Cardiac muscle cell (in vitro differentiated cells and primary cell): ENCODE measurements around the gene MXD1. TPM values are rescaled to one million over a fixed set of nuclear protein-coding genes. Genes with fewer than 3 reads are reported as not detected.
"Not testable (repeated sequence)": the region's sequence is repeated elsewhere in the genome, so short reads cannot be mapped to it uniquely, and the experiment has no call there.

ENCODE experiments used
- DNase-seq, 2 donors: peaks; one replicate each; pipeline versions ENCODE4 v3.0.0 to v3.0.0-alpha.2; 2010 to 2017; ENCODE audit warnings: low read depth in 1 of 2, low spot score in 1 of 2
- H3K27ac ChIP-seq: fragments of 200-600 bp; sonication (generic); 2 replicates; pipeline ENCODE4 v1.5.1; 2016
- H3K27me3 ChIP-seq: fragments of 200-600 bp; sonication (generic); 2 replicates; pipeline ENCODE4 v1.6.0; 2016; ENCODE audit warnings: control low read depth
- H3K36me3 ChIP-seq: fragments of 200-600 bp; sonication (generic); 2 replicates; pipeline ENCODE4 v1.5.1; 2016; ENCODE audit warnings: control low read depth
- H3K4me1 ChIP-seq: fragments of 200-600 bp; sonication (generic); 2 replicates; pipeline ENCODE4 v1.8.1; 2017; ENCODE audit warnings: low read depth, mild to moderate bottlenecking, mixed run types
- H3K4me3 ChIP-seq: fragments of 200-600 bp; sonication (generic); 2 replicates; pipeline ENCODE4 v1.5.1; 2016; ENCODE audit warnings: mild to moderate bottlenecking
- H3K9me3 ChIP-seq: fragments of 200-600 bp; sonication (generic); 2 replicates; pipeline ENCODE4 v1.5.1; 2017; ENCODE audit warnings: low read depth, mild to moderate bottlenecking, control low read depth
- CTCF ChIP-seq: IDR thresholded peaks from 2 replicates; pipeline ENCODE4 v1.5.1; 2012; ENCODE audit warnings: low read depth, mild to moderate bottlenecking, low read length
- polyA plus RNA-seq: library from polyadenylated mRNA; unstranded; fragments of >200 nt; fragmentation: Nextera tagmentation; extraction: Ambion mirVana; gene quantifications from 2 replicates; pipeline ENCODE4 v1.2.1, GENCODE V29; 2016
- total RNA-seq: library from RNA; depleted of rRNA; stranded (reverse); fragments of >200 nt; gene quantifications from 2 replicates; pipeline ENCODE4 v1.2.3, GENCODE V29; 2016

The MXD1 gene, protein sequence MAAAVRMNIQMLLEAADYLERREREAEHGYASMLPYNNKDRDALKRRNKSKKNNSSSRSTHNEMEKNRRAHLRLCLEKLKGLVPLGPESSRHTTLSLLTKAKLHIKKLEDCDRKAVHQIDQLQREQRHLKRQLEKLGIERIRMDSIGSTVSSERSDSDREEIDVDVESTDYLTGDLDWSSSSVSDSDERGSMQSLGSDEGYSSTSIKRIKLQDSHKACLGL
- 2.8 and 3.6 TPM in 2 replicates for total RNA-seq
- polyA plus RNA-seq = 6.5 and 10.0 TPM in 2 replicates

GRCh38 chr2:69914950-69915945 lies at the start of gene MXD1:
MXD1 (plus strand) TSS chr2:69915109; CDS start chr2:69915331, 222 bp downstream.
- no peak for TF ChIP-seq CTCF
- Histone ChIP-seq H3K27me3 (no peaks in the 10 kb centered on the region), H3K27ac (peak within 1 kb of the TSS; percentile 97), H3K36me3 (peaks cover 3% of the 10 kb centered on the region), H3K4me1 (peaks cover 5% of the 10 kb centered on the region), H3K9me3 (no peaks in the 10 kb centered on the region), H3K4me3 (peak within 1 kb of the TSS; percentile 91)
- DNase-seq = peak in 1 of 2 donors; percentile 43

- Histone ChIP-seq H3K4me3 (no peak overlapping the region), H3K9me3 (no peaks in the 10 kb centered on the region), H3K4me1 (no peaks in the 10 kb centered on the region), H3K27me3 (no peaks in the 10 kb centered on the region), H3K36me3 (no peaks in the 10 kb centered on the region), H3K27ac (no peak overlapping the region)
- TF ChIP-seq CTCF = no peak
- DNase-seq = no peak
These were observed 26.5 kb upstream of the MXD1 start for GRCh38 chr2:69888451-69888850.

GRCh38 chr2:69889302-69889701 lies 25.6 kb upstream of the MXD1 start:
- Histone ChIP-seq H3K9me3 (no peaks in the 10 kb centered on the region), H3K27me3 (no peaks in the 10 kb centered on the region), H3K4me3 (no peak overlapping the region), H3K36me3 (no peaks in the 10 kb centered on the region), H3K27ac (no peak overlapping the region), H3K4me1 (no peaks in the 10 kb centered on the region)
- TF ChIP-seq CTCF = no peak
- DNase-seq = no peak

- Histone ChIP-seq H3K9me3 (no peaks in the 10 kb centered on the region), H3K36me3 (no peaks in the 10 kb centered on the region), H3K4me1 (peaks cover 6% of the 10 kb centered on the region), H3K27ac (no peak overlapping the region), H3K4me3 (no peak overlapping the region), H3K27me3 (no peaks in the 10 kb centered on the region)
- no peak for TF ChIP-seq CTCF
- no peak for DNase-seq
These were observed 24.0 kb upstream of the MXD1 start for GRCh38 chr2:69890881-69891280.

- not testable (repeated sequence) for H3K4me1 ChIP-seq, H3K4me3 ChIP-seq, H3K9me3 ChIP-seq, H3K27ac ChIP-seq, H3K27me3 ChIP-seq
- DNase-seq = peak in 1 of 2 donors; percentile 7
- peaks cover 15% of the 10 kb centered on the region for H3K36me3 ChIP-seq
These were observed 22.0 kb upstream of the MXD1 start for GRCh38 chr2:69892838-69893424.
